Fibroblast of skin of left biceps (primary cell): ENCODE data around the gene SH3PXD2B.
A peak's percentile ranks its signal among the peaks of the same experiment; 100 is the strongest.

ENCODE experiments used
- DNase-seq, 2 experiments: peaks; one replicate each; pipeline ENCODE4 v3.0.0-alpha.2; 2013; ENCODE audit warnings: low read depth in 2 of 2

The SH3PXD2B gene

DNA sequence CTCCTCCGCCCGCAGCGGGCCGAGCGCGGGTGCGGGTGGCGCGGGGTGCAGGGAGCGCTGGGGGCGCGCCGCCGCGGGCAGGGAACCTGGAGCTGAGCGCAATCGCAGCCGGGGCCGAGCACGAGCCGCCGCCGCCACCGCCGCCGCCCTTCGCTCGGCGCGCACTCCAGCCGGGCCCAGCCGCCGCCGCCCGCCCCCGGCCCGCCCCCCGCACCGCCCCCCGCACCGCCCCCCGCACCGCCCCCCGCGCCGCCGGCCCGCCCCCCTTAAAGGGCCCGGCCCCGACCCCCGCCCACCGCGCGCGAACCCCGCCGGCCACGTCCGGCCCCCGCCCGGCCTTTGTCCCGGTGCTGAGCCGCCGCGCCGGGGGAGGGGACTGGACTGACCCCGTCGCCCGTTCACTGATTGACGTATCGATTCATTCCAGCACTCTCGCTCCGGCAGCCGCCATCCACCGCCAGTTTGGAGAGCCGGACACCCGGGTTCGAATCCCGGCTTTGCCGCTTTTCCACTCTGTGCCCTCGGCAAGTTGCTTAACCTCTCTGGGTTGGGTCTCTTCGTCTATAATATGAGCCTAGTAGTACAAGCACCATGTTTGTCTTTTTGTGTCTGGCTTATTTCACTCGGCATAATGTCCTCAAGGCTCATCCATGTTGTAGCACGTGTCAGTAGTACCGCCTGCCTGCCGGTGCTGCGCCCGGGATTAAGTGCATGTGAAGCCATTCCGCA, at the start of gene SH3PXD2B:
SH3PXD2B (minus strand) TSS at position 168 of the 729 bp plus-strand sequence. CDS start 173 bp downstream, outside the sequence.
- no peak for DNase-seq

DNA sequence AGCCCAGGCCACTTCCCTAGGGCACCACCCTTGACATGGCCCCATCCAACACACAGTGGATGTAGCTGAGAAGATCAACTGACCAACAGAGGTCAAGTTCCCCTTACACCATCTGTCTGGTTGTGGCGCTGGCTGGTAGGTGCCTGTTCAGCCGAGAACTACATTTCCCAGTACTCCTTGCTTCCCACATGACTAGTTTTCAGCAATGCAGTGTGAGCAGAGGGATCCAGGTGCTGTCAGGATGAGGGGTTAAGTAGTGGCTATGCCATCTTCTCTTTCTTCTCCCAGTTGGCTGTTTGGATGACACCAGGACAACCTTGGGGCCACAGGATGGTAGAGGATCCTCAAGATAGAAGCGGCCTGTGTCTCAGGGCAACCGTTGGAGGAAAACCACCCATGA, 48.6 kb upstream of the SH3PXD2B start:
- DNase-seq, result no peak

DNA sequence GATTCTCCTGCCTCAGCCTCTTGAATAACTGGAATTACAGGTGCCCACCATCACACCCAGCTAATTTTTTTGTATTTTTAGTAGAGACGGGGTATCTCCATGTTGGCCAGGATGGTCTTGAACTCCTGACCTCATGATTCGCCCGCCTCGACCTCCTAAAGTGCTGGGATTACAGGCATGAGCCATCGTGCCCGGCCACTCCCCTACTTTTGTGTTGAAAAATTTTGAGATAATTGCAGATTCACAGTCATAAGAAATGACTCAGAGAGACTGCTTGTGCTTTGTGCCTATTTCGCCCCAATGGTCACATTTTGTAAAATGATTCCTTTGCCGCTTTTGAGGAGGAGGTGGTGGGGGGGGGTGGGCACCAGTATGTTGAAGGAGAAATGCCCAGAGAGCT, 48.1 kb upstream of the SH3PXD2B start:
- DNase-seq, result no peak

DNA sequence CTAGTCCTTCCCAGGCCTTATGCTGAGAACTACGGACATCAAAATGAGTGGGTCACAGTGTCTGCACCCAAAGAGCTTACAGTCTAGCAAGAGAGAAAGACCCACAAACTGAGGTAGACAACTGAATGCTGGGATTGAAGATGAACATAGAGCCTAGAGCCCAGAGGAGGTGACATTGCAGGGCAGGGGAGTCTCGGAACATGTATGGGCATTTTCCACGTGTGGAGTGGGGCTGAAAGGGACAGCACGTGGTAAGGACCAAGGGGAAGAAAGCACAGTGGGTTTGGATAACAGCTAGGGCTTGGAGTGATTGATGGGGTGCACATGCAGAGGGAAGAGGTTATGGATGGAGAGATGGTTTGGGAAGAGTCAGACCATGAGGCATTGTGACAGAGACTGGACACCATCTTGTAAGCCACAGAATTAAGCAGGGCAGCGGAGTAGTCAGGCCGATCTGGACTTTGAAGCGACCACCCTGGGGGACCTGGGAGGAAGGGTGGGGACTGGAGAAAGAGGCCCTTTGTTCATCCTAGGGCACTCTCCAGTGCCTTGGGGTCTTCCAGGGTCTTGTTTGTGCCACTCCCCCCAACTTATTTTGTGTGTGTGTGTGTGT, 47.5 kb upstream of the SH3PXD2B start:
- DNase-seq, result no peak

DNA sequence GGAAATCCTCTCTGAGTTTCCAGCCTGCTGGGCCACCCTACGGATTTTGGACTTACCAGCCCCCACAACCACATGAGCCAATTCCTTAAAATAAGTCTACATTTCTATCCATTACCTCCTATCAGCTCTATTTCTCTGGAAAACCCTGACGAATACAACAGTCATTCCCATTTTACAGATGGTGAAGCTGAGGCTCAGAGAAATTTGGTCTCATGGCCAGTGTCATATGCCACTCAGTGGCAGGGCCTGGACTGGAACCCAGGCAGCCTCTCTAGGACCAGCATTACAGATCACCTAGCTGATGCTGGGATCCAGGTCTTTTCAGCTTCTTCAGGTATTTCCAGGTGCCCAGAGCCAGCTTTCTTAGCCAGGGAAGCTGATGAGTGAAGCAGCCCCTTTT, 45.0 kb upstream of the SH3PXD2B start:
- no peak for DNase-seq

DNA sequence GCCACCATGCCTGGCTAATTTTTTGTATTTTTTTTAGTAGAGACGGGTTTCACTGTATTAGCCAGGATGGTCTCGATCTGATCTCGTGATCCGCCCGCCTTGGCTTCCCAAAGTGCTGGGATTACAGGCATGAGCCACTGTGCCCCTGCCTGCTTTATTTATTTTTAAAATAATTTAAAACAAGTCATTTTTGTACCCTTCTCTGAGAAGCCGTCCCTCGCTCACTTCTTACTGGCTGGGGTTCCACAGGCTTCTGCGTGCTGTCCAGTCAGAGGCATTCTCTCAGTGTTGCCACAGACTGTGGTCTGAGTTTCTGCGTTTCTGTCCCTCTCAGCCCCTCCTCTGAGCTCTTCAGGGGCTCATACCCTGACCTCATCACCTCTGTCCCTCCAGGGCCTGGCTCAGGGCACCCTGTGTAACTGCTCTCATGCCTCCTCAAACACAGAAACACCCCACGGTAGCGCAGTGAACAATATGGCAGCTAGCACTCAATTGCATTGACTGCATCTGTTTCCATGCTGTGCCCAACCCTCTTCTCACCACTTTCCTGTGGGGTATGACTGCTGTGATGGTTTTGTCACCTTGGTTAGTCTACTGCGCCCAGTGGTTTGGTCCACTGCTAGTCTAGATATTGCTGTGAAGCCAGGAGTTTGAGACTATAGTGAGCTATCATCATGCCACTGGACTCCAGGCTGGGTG, 44.3 kb upstream of the SH3PXD2B start:
- DNase-seq, result no peak

DNA sequence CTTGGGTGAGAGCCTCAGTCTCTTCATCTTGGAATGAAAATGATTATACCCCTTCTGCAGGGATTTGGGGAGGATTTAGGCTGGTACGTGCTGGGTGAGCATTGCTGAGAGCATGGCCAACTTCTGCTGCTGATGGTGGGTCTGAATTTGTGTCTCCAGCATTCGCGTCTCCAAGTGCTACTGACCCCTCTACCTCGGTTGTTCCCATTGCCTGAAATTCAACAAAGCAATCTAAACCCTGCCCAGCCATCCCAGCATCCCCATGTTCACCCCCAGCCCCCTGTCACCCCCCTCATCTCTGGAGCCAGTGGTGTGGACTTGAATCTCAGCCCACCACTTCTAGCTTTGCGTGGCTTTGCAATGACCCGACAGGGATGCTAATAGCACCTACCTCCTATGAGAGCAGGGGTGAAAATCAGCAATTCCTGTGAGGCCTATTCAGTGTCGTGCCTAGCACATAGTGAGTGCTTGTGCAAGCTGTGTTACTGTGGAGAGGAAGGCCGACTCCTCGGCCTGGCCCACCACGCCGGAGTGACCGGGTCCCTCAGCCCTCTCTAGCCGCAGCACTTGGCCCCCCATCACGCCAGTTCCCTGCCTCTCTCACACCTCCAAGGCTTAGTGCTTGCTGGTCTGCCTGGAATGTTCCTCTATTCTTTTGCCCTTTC, 43.4 kb upstream of the SH3PXD2B start:
- DNase-seq, result no peak

DNA sequence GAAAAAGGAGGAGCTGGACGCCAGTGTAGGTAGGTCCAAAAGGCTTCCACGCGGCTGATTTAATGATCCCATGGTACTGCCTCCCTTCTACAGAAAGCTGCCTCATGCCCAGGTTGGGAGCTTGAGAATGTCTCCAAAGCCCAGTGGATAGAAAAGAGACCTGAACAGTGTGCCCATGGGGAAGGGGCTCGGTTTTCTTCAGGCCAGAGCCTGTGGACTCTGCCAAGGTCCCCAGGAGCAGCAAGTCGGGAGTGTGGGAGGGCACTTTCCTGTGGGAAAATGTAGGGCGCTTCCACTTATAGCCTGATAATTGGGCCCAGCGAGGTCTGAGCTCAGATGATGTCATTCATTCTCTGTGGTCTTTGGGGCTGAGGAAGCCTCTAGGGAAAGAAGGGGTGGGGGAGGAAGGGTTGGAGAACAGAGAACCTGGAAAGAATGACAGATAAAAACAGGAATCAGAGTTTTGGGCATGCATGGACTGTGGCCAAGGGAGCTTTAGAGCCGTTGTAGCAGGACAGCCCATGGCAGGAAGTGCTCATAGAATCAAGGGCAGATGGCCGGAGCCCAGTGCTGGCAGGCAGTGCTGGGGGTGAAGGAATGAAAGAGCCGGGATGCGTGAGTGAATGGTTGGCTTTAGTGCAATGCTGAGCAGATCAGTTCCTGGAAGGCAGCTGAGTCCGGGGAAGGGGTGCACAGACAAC, 42.5 kb upstream of the SH3PXD2B start:
- DNase-seq, result peak; percentile 18 to 22

DNA sequence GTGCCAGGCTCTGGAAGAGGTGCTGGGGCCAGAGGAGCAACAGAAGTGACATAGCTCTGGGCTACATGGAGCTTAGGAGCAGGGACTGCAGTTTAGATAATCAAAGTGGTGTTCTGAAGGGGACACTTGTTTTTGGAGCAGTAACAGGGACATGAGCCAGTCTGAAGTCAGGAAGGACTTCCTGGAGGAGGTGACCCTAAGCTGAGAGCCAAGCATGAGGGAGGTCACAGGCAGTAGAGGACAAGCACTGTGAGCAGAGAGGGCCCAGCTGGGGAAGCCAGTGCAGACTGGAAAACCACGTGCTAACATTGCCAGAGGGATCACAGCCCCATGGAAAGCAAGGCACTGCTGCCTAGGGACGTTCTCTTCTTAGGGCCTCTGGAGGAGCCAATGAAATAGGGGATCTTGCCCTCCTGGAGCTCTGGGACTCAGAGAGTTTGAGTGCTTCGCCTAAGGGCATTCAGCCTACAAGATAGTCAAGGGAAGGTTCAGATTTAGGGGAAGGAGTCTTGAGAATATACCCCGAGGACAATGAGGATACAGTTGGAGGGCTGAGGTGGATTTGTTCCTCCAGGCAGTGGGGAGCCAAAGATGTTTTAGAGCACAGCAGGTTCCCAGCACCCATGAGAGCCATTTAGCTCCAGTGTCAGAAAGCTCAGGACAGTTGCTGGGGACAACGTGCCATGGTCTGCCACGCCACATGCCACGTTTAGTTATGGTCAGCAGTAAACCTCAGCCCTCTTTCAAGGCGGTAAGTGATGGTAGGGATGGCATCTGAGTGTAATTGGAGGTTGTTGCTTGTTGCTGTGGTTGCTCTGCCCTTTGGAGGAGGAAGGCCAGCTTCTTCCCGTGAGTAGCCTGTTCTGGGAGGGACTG, 40.5 kb upstream of the SH3PXD2B start:
- no peak for DNase-seq

DNA sequence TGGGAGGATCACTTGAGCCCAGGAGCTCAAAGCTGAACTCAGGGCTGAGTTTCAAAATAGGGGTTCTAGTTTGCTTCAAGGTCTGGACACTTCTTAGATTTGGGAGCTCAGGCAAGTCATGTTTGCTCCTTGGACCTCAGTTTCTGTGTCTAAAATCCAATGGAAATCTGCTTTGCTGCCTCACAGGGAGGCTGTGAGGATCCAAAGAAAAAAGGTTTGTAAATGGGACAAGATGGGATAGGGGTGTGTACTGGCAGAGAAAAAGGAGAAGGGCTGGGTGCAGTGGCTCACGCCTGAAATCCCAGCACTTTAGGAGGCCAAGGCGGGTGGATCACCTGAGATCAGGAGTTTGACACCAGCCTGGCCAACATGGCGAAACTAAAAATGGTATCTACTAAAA, 39.6 kb upstream of the SH3PXD2B start:
- DNase-seq, result no peak

DNA sequence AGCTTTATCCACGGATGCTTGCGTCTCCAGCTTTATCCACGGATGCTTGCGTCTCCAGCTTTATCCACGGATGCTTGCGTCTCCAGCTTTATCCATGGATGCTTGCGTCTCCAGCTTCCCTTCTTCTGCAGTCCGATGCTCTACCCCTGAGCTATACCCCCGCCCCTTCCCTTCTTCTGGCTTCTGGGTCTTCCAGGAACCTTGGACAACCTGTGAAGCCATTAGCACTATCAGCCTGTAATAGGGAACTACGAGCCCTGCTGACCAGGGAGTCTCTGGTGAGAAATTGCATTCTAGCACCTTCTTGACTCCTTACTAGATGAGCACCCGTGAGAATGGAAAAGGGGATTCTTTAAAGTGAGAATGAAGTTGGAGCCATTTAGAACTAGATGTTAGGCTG, 39.1 kb upstream of the SH3PXD2B start:
- DNase-seq, result no peak

DNA sequence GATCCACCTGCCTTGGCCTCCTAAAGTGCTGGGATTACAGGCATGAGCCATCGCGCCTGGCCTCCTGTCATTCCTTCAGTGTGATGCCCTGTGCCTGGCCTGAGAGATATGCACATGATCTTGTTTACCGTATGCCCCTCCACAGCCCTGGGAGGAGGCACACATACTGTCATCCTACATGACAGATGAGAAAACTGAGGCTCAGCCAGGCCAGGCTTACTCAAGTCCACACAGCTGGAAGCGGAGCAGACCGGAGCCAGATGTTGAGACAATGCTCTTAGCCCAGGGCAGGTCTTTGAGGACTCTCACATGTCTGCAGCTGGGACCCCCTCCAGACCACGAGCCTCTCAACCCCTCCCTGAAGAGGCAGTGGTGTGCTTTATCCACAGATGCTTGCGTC, 38.7 kb upstream of the SH3PXD2B start:
- DNase-seq, result no peak

DNA sequence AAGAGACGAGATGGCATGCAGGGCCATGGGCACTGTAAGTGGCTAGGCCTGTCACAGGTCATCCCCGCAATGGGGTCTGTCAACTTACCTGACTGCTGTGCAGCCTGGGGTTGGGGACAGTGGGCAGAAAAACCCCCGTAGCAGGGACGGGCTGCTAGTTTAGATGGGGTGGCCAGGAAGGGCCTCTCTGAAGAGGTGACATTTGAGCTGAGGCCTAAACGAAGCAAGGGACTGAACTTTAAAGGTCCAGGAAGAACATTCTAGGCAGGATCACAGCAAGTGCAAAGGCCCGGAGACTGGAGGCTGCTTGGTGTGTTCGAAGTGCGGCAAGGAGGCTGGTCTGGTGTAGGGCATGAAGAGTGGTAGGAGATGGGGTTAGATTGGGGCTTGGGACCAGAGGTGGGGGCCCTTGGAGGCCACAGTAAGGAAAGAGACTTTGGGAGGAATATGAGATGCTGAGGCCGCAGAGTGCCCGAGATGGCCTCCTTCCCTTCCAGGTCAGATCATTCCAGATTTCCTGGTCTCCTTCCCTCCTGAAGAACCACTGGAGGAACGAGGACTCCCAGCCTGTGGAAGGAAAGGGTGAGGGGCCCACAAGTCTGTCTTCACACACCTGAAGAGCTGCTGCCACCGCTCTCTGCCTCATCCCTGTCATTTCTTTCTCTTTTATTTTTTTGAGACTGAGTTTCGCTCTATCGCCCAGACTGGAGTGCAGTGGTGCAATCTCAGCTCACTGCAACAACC, 37.9 kb upstream of the SH3PXD2B start:
- no peak for DNase-seq

DNA sequence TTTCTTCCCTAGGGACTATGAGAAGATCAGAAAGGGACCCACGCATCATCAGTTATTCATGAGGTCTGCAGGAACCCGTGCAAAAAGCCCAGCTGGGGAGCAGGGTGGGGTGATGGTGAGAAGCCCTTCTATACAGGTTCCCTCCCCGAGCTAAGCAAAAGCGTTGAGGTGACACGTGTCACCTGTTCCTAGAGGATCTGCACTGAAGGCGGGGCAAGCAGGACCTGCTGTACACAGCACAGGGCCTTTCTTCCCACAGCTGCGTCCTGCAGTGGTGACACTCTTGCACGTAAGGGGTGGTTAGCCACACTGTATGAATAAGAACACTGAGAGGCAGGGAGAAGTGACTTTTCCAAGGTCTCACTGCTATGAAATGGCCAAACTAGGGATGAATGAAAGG, 37.2 kb upstream of the SH3PXD2B start:
- no peak for DNase-seq

DNA sequence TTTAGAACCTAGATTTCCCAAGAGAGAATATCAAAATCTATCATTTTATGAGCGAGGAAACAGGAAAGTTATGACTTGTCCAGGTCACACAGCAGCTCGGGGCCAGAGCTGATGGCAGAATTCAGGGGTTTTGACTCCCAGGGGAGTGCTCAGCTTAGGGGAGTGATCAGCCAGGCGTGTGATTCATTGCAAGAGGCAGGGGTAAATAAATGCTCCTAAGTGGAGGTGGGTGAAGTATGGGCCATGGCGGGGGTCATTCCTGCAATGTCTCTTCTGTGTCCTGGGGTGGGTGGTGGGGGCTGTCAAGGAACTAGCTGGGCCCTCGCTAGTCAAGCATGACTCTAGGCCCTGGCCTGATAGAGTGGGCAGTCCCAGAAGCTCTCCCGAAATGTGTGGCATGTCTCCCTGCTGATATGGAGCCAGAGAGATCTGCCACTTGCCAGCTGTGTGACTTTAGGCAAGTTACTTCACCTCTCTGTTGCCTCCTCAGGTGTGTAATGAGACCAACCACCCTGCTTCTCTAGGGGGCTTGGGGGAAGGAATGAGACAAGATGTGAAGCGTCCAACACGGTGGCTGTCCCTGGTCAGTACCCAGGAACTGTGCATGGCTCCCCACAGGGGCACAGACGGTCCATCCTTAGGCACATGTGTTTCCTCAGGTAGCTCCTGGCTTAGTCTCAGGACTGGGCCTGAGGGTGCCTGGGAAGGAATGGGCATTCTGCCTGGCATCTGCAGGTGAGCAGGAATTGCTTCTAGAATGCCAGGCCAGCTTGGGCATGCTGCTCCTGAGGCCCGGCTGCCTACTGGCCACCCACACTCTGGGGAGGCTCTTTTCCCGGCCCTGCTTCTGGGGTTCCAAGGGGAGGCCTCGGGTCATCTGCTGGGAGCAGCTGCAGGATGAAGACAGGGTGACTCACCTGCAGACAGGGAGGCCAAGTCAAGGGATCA, 36.5 kb upstream of the SH3PXD2B start:
- no peak for DNase-seq

DNA sequence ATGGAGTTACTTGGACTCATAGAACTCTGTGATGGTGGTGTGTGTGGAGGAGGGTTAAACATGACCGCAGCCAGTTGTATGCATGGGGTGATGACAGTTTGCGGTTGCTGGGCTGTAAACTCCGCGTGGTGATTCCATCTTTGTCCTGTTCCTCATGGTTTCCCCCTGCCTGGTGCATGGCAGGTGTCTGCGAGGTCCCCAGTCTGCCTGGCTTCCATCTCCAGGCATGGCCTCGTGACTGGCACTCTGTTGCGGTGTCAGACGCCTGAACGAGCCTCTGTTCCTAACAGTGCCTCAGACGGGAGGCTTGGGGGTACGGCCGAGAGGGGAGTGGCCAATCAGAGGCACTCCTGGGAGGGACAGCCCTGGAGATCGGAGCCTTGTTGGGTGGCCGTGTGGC, 33.9 kb upstream of the SH3PXD2B start:
- no peak for DNase-seq

DNA sequence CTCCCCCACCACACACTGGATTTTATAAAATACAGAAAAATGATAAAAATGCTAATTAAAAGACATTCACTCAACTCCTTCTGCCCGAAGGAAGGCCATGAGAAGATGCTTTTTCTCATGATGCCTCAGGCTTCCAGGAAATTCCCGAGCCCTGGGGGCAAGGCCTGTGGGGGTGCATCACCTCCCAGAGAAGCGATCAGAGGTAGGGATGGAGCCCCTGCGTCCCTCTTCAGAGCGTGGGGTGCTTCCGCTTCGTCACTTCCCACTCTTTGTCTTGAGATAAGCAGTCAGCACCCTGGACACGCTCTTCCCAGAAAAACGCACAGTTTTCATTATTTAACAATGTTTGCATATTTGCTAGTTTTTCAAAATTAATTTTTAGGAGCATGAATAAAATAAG, 33.3 kb upstream of the SH3PXD2B start:
- DNase-seq, result no peak

DNA sequence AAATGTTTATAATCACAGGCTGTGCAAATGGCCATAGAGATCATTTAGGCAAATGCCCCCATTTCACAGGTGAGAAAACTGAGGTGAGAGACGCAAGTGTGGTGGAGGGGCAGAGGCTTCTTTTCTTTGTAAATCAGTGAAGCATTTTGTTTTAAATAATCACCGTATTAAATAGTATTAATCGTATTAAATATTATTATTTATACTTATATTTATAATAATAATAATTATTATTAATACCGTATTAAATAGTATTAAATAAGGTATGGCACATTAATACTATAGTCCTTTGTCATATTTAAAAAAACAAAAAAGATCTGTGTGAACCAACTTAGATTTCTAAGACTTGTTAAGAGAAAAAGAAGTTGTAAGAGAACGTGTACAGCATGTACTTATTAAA, 32.6 kb upstream of the SH3PXD2B start:
- DNase-seq, result no peak

DNA sequence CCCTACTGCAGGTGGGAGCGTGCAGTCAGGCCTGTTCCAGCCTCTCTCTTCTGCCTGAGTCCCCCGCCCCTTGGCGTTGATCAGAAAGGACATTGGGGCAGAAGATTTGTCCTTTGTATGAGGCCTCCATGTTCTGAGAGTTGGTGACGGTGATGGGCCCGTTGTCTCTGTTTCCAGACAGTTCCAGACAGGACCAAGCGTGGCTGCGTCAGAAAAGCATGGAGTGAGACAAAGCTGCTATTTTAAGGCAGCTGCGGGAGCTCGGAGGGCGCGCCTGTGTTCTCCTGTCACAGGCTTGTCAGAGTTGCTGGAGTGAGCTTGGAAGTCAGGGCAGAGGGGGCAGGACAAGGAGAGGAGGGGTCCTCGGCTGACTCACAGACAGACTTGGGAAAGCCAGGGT, 32.1 kb upstream of the SH3PXD2B start:
- no peak for DNase-seq
